GM12872 (cell line): Measurements from ENCODE around the gene MMP28.

Experiments
- TF ChIP-seq, protein P1 (sequence below): IDR thresholded peaks from 3 replicates; pipeline ENCODE4 v1.5.1; 2011; ENCODE audit warnings: low read depth, mild to moderate bottlenecking, low read length, moderate library complexity; ENCODE audit not compliant: insufficient read depth

Gene MMP28

GRCh38 chr17:35726127-35726952 lies 69.1 kb downstream of the MMP28 start:
- TF ChIP-seq, protein P1, sequence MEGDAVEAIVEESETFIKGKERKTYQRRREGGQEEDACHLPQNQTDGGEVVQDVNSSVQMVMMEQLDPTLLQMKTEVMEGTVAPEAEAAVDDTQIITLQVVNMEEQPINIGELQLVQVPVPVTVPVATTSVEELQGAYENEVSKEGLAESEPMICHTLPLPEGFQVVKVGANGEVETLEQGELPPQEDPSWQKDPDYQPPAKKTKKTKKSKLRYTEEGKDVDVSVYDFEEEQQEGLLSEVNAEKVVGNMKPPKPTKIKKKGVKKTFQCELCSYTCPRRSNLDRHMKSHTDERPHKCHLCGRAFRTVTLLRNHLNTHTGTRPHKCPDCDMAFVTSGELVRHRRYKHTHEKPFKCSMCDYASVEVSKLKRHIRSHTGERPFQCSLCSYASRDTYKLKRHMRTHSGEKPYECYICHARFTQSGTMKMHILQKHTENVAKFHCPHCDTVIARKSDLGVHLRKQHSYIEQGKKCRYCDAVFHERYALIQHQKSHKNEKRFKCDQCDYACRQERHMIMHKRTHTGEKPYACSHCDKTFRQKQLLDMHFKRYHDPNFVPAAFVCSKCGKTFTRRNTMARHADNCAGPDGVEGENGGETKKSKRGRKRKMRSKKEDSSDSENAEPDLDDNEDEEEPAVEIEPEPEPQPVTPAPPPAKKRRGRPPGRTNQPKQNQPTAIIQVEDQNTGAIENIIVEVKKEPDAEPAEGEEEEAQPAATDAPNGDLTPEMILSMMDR: no peak

DNA sequence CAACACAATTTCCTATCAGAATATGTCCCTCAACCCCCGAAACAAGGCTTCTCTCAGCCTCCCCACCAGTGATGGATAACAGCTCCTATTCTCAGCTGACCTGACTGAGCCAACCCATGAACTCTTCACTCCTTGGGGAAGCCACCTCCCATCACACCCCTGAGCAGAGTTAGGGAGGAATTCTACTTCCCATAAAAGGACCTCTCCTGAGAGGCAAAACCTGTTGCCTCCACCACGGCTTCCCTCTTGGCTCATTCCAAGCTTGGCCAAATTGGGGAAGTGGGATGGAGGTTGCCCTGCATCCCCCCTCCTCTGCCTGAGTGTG lies 69.7 kb downstream of the MMP28 start:
- TF ChIP-seq, protein P1: no peak

DNA sequence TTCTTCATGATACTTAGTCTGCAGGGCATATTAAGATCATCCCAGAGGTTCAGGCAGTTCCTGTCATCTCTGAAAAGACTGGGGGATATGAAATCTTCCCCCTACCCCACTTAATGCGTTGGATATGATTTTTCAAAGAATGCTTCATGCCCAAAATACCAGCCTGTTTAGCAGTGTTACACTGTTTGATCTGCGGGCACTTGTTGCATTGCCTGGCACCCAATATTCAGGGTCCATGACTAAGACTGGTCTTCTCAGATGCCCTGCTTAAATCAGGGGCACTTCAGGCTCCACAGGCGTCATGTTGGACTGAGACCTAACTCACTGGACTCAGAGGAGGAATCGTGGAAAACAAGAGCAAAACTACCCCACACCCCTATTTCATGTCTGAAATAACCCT lies 70.4 kb downstream of the MMP28 start:
- TF ChIP-seq, protein P1: no peak

DNA sequence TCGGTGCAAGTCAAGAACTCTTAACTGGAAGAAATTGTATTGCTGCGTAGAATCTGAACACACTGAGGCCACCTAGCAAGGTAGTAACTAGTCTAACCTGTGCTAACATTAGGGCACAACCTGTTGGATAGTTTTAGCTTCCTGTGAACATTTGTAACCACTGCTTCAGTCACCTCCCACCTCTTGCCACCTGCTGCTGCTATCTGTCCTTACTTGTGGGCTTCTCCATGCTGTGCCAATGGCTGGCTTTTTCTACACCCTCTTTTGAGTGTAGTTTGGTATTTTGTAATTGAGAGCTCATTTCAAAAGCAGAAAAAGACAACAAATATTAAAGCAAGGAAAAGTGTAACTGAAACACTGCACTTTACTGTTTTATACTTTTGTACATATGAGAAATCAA lies 71.7 kb downstream of the MMP28 start:
- TF ChIP-seq, protein P1: no peak

DNA sequence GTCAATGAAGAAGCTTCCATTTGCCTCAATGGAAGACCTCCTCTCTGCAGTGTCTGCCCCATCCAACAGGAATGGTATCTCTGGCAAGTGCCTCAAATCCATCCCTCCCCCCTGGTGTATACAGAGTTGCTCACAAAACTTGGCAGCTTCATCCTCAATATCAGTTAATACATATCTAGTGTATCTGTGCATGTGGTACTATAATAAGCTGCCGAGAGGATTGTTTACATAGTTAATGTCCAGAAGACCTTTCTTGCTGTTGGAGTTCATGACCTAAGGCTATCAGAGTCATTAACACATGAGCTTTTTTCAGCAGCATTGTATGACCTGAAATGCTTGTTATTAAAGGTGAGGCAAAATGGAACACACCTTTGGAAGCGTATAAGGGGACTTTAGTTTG lies 78.0 kb downstream of the MMP28 start:
- TF ChIP-seq, protein P1: no peak

DNA sequence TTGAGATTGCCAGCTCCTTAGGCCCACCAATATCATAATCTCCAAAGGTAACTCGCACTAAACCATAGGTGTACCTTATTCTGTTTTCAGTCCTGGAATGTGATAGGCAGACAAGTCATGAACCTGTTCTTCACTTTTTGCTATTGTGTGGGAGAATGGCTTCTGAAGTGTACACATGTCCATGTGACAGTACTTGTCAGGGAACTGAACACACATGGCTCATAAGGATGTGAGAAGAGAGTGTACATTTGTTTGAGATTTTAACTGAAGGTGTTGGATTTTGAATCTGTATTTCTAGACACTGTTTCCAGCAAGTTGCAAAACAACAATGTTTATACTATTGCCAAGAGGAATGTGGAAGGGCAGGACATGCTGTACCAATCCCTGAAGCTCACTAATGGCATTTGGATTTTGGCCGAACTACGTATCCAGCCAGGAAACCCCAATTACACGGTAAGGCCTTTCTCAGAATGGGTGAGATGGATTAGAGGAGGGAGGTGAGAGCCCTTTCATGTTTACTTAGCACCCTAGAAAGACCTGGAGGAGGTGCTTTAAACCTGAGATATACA lies 78.5 kb downstream of the MMP28 start:
- TF ChIP-seq, protein P1: no peak

- TF ChIP-seq, protein P1: no peak
Measured at GRCh38 chr17:35716173-35716572, 79.3 kb downstream of the MMP28 start.
